ENCODE measurements around the gene LUZP2.

DNA sequence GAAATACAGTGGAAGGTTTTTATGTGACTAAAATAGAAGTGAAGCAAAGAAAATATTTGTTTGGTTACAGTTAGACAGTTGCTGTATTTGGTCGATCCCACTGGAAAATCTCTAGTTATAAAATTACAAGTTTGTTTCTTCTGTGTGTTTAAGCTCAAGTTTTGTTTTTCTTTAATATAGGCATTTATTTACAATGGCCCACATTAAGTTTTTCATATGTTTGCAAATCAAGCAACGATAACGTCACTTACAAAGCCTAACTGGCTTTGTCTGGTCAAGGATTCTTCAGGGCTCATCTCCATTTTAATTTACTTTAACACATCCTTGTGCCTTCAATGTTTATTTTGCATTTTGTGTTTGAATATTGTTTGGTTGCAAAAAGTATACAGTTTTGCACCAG, 270.6 kb downstream of the LUZP2 start:
- TF ChIP-seq SIN3A (IDR thresholded peaks at IDR 0.05; ENCODE audit: borderline replicate concordance, low read depth, low read length), result no peak
- TF ChIP-seq FOXJ3 (CRISPR knock-in tag; IDR thresholded peaks at IDR 0.05), result no peak
- no peak for TF ChIP-seq POLR2AphosphoS5 (IDR thresholded peaks at IDR 0.05; ENCODE audit: low read depth, low read length)
- no peak for TF ChIP-seq YY1 (IDR thresholded peaks at IDR 0.05; ENCODE audit: low read depth)
- TF ChIP-seq, protein P1, sequence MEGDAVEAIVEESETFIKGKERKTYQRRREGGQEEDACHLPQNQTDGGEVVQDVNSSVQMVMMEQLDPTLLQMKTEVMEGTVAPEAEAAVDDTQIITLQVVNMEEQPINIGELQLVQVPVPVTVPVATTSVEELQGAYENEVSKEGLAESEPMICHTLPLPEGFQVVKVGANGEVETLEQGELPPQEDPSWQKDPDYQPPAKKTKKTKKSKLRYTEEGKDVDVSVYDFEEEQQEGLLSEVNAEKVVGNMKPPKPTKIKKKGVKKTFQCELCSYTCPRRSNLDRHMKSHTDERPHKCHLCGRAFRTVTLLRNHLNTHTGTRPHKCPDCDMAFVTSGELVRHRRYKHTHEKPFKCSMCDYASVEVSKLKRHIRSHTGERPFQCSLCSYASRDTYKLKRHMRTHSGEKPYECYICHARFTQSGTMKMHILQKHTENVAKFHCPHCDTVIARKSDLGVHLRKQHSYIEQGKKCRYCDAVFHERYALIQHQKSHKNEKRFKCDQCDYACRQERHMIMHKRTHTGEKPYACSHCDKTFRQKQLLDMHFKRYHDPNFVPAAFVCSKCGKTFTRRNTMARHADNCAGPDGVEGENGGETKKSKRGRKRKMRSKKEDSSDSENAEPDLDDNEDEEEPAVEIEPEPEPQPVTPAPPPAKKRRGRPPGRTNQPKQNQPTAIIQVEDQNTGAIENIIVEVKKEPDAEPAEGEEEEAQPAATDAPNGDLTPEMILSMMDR (IDR thresholded peaks at IDR 0.05), result no peak
- TF ChIP-seq, protein P2, sequence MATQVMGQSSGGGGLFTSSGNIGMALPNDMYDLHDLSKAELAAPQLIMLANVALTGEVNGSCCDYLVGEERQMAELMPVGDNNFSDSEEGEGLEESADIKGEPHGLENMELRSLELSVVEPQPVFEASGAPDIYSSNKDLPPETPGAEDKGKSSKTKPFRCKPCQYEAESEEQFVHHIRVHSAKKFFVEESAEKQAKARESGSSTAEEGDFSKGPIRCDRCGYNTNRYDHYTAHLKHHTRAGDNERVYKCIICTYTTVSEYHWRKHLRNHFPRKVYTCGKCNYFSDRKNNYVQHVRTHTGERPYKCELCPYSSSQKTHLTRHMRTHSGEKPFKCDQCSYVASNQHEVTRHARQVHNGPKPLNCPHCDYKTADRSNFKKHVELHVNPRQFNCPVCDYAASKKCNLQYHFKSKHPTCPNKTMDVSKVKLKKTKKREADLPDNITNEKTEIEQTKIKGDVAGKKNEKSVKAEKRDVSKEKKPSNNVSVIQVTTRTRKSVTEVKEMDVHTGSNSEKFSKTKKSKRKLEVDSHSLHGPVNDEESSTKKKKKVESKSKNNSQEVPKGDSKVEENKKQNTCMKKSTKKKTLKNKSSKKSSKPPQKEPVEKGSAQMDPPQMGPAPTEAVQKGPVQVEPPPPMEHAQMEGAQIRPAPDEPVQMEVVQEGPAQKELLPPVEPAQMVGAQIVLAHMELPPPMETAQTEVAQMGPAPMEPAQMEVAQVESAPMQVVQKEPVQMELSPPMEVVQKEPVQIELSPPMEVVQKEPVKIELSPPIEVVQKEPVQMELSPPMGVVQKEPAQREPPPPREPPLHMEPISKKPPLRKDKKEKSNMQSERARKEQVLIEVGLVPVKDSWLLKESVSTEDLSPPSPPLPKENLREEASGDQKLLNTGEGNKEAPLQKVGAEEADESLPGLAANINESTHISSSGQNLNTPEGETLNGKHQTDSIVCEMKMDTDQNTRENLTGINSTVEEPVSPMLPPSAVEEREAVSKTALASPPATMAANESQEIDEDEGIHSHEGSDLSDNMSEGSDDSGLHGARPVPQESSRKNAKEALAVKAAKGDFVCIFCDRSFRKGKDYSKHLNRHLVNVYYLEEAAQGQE (IDR thresholded peaks at IDR 0.05; ENCODE audit: low read depth, low read length), result no peak
- no peak for TF ChIP-seq ZBTB33 (IDR thresholded peaks at IDR 0.05; ENCODE audit: borderline replicate concordance, low read depth)
- no peak for TF ChIP-seq GATA2 (CRISPR knock-in tag; IDR thresholded peaks at IDR 0.05)
- TF ChIP-seq EP300 (IDR thresholded peaks at IDR 0.05; ENCODE audit: borderline replicate concordance in 1 of 2, low read depth in 1 of 2, low read length in 1 of 2), result no peak
- TF ChIP-seq NRF1 (IDR thresholded peaks at IDR 0.05; ENCODE audit: low read depth, low read length), result no peak
- TF ChIP-seq RCOR1 (IDR thresholded peaks at IDR 0.05; ENCODE audit: low read length), result no peak
- no peak for TF ChIP-seq SMC3 (IDR thresholded peaks at IDR 0.05; ENCODE audit: low read depth, low read length)

All from SK-N-SH (cell line).